HG03139 (cell line): ENCODE results near the gene HMX2.

ENCODE experiments used
- ATAC-seq: cut with Tn5 transposase; IDR thresholded peaks from one replicate; pipeline ENCODE4 v1.9.1; 2021; ENCODE audit not compliant: unreplicated experiment

HMX2 gene

DNA sequence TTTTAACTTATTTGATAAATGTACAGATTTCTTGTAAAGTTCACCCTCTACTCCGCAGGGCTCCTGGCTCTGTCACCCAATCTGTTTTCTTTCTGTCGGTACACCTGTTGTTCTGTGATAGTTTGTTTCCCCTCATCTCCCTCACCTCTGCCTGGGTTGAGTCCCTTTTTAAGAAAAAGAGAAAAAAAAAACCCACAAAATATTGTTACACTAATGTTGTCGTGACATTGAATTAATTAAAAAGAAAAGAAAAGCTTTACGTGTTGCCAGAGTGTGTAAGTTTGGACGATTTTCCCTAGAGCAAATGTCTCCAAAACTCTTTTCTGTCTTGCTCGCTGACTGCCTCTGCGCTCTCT is 8.8 kb upstream of the HMX2 start:
- no peak for ATAC-seq

DNA sequence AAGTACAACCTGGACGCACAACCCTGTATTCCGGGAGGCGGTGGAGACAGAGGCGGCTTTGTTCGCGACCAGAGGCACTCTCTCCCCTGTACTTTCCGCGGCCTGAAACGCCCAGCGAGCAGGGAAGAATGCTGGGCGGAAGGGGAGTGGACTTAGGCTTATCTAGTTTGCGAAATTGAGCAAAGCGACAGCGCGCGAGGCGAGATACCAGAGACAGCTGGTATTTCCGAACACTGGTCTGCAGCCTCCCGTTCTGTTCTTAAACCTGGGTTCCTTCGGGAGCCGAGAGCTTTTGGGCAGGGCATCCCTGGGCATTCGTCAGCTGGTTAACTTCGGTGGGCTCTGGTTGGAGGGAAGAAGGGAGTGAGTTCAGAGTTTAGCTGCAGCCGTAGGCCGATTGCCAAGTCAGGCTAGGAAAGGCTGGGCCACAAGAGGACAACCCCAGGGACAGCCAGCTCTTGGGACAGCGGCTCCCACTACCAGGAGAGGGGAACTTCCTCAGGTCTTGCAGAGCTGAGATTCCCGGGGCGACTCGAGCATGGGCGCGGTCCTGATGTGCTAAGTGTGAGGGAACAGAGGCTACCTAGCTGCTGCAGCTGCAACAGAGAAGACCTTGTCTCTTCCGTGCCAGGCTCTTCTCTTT is 8.3 kb upstream of the HMX2 start:
- ATAC-seq, result no peak

DNA sequence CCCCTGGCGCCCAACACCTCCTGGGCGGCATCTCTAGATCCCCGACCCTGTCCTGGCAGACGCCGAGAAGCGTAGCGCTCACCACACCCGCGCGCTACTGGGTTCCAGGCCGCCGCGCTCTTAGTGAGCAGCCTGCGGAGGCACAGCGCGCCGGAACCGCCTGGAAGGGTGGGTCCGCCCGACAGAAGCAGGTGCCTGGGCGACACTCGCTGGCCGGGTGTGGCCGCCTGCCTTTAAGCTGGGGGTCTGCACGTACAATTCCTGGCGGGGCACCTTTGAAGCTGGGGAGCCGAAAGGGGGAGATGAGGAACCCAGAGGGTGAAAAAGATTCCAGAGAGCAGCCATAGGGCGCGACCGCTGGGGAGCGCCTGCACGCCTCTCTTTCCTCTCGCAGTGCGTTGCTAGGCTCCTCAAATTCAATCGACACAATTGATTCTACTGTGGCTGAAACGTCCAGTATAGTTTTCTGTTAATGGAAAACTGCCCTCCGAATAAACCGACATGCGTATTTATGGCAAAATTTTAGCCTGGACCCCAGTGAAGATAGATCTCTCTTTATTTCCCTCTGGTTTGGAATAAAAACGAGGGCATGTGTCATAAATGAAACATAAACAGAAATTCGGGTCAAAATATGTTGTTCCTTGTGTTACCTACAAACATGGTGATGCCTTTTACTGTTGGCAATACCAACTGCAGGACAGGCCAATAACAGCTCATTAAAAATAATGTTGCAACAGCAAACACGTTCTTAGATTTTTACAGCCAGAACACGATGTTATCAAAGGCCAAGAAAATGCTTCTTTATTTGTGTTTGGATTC is 7.6 kb upstream of the HMX2 start:
- no peak for ATAC-seq

DNA sequence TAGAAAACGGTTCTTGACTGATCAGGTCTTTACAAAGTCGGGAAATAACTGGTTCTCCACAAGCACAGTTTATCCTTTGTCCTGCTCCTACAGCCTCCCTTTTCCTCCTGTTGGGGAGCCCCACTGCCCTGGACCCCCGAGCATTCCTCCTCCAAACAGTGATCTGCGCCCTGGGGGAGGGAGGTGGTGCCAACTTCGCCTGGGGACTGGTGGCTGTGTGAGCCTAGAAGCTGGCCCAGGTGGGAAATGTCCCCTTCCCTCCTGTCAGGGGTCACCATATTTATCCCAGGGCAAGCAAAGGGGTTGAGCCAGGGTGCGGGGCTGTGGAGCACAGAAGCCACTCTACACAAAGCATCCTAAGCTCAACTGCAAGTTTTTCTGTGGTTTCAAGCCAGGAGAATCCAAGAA is 6.9 kb upstream of the HMX2 start:
- ATAC-seq, result no peak

DNA sequence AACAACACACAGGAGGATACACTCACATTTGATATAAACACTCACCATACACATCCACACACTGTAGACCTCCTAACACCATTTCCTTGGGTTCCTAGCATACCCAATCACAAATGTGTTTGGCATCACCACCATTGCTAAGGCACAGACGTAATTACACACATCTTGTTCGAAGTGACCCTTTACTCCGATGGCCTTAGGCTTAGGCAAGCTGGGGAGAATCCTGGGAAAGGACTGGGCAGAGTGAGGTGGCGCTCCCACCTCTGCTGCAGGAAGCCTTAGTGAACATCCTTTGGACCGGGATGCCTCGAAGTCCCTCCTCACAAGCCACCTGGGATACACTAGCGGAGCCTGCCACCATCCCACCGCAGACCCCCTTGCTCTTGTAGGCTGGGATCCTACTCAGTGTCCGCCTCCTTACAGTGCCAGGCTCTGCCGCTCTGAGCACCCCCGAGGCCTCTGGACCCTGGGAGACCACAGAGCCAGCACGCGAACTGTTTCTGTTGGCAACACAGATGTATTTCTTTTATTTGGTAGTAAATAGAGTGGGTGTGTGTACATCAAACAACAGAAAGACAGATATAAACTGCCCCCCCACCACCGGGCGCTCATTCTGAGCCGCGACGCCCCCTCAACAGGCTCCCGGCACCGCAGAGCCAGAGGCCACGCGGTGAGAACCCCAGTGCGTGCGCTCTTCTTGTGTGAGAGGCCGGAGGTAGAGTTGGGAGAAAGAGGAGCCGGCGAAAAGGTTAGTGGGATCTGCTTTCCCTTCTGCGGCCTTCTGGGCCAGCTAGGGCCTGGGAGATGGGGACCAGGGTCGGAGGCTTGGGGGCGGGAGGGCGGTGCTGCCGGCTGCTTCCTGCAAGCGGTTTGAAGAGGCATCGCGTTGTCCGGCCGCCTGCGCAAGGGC is 5.9 kb upstream of the HMX2 start:
- no peak for ATAC-seq

DNA sequence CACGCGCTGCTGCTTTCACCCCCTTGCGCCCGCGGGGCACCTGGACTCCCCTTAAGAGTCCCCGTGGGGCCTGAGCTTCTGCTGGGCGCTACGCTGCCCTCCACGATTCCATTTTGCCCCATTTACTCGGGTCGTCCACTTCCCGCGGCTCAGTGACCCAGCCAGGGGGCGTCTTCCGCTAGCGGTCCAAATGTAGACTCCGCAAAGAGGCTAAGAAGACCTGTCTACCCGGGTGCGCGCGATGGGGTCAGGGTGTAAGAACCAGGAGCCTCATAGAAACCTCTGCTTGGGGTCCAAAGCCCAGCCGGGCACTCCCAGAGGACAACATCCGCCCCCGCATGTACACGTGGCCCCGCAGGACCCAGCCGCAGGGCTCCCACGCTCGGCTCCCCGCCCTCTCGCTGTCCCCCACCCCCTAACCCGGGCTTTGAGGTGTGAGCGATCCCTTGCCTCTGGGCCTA is 5.2 kb upstream of the HMX2 start:
- no peak for ATAC-seq

DNA sequence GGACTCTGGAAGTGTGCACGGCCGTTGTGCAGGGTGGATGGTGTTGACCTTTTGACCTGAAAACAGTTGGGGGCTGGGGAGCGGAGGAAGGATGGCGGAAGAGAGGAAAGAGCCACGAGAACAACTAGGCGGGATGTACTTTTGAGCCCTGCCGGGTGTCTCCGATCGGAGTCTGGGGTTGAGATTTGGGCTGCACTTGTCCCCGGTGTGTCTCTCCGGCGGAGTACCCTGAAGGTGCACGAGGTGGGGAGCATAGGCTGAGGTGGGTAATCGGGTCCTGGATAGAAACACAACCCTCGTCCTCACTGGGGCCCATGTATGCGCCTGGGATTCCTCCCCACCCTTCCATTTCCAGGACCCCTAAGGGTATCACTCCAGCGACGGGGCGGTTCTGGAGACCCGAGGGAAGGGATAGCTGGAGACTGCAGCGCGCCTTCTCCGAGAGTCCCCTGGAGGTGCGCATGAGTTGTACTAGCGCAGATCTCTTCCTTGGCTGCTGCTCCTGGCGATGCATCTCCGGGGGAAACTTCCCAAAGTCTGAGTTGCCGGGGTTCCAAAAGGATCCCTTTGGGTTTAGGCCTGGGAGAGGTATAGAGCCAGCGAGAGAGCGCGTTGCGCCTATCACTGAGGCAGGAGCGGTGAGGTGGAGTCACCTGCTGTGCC is 4.6 kb upstream of the HMX2 start:
- no peak for ATAC-seq

DNA sequence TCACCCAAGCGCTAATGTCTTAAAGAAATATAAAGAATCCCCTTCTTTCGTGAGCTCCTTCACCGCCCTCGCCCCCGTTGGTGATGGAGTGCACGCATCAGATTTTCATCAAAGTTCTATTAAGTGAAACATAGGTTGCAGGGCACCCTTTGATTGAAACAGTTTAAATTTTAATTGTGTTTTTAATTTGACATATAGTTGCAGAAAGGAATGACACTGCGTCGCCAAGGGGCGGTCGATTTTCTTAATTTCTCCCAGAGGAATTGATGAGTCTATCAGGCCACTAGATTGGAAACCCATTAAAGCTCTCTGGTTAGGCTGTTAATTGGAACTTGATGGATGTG is 4.1 kb upstream of the HMX2 start:
- ATAC-seq, result no peak

DNA sequence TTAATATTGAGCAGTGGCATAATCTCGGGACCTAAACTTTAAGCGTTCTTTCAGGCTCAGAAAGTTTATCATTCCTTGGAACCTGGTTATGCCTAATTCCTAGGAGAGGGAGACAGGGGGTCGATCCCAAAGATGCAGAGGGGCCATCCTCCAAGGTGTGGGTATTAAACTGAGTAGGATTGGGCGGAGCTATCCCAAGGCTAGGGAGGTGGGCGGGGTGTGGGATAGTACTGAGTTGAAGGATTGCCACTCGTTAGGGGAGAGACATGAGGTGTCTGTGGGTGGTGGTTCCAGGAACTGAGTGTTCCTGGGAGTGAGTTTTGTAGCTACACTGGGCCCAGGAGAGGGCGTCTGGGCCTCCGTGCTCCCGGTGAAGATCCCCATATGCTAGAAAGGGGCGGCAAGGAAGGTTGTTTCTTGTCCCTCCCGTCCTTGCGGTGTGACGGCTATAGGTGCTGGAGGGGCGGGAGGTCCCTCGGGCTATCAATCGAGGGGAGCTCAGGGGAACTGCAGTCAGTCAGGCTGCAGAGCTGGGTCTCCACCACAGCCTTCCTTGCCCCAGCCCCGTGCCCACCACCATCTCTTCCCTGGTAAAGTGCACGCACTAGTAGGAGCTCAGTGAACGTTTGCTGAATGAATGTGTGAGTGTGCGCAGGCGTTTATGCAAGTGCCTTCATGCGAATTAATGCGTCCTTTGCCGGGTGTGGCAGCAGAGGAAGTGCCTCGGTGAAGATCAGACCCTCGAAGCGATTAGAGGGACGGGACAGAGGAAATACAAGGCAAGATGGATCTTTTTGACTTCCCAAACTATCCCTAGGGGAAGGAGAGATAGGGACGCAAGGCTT is 3.0 kb upstream of the HMX2 start:
- ATAC-seq, result no peak

DNA sequence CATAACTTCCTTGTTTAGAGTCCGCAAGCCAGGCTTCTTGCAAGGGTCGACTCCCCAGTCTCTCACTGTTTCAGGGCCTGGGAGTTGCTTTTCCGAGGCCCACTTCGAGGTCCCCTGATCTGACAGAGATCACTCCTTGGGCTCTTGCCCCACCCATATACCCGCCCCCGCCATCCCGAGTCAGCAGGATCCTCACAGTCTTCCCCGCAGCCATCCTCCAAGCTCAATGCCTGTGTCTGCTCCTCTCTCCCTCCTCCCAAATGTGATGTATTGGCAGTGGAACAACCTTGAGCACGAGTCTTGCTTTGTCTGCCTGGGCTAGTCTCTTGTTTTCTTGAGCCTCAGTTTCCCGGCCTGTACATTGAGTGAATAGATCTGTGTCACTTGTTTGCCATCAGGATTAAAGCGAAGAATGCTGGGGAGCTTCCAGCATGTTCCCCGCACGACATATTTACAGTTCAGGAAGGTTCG is 2.4 kb upstream of the HMX2 start:
- ATAC-seq, result no peak

DNA sequence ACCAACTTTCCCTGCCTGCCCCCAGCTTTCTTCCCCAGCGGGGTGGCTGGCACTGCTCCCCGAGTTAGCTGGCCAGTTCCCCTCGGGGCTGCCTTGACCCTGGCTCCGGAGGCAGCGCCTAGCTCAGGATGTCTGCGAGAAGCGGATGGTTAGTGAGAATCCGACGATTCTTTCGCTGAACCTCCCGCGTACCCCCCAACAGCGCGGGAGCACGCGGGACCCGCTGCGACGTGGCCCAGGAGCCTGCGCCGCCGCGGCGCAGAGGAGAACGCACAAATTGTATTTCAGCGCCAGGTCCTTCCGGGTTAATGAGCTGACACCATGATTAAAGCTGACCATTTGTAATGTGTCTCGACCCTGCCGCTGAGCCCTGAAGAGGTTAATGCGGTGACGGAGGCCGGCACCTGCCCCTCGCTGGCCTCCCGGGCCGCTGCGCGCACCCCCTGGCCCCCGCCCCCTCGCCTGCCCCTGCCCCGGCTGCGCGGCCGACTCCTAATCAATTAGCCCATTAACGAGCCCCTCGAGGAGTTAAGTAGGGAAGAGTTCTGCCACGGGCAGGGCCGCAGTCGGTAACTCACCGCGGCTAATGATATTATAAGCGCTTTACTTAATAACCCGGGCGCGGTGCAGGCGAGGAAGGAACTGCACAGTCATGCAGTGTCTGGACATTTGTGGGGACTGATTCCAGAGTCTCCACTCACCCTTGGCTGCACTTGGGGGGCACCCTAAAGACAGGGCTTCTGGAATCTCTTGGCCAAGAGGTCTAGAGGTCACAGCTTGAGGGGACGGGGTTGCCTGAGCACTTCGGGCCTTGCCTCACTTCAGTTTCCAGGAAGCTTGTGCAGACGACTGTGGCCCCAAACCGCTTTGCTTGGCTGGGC is 1.7 kb upstream of the HMX2 start:
- ATAC-seq, result no peak

DNA sequence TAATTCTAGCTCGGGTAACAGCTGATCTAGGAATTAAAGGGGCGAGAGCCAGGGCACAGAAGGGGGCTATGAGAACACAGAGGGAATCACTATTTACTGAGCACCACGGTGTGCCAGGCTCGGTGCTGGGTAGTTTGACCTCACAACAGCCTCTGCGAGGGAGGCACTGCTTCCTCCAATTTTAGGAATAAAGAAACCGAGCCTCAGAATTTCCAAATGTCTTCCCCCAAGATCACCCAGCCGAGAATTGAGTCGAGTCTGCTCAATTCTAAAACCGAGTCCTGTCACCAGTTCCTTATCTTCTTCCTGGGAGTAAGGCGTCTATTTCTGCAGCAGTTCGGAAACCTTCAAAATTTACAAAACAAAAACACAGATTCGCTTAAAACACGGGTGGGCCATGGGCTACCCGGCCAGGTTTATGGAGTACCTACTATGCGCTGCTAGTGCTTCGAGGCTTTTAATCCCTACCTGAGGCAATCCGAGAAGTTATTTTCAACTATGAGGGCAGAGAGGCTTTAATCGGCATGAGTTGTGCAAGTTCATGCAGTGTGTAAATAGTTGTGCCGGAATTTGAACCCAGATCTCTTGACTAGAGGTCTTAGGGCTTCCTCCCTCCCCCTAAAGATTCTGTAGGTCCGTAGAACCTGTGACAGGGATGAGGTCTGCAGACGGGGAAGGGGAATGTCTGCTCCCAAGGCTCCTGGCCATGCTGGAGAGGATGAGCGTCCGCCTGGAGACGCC is 872 bp upstream of the HMX2 start:
- ATAC-seq, result no peak

DNA sequence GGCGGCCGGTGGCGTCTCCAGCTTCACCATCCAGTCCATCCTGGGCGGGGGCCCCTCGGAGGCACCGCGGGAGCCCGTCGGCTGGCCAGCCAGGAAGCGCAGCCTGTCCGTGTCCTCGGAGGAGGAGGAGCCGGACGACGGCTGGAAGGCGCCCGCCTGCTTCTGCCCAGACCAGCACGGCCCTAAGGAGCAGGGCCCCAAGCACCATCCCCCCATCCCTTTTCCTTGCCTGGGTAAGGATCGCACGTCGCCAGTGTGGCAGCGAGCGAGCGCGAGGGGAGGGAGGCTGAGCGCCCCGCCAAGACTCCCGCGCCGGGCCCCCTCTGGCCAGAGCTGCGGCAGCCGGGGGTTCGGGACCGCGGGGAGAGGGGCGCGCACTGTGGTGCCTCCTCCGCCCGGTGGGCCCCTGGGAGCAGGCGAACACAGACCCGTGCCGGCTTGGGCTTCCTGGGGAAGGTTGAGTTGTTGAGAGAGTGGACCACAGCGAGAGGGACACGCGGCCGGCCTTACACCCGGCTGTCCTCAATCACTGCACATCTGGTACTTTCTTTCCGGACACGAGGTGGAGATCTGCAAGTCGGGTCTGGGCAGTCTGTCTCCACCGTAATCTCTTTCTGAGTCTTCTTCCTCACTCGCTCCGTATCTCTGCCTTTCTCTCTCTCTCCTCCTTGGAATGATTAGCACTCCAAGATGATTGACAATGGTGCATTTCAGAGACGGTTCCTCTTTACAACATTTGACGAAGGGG is 652 bp downstream of the HMX2 start:
- no peak for ATAC-seq

DNA sequence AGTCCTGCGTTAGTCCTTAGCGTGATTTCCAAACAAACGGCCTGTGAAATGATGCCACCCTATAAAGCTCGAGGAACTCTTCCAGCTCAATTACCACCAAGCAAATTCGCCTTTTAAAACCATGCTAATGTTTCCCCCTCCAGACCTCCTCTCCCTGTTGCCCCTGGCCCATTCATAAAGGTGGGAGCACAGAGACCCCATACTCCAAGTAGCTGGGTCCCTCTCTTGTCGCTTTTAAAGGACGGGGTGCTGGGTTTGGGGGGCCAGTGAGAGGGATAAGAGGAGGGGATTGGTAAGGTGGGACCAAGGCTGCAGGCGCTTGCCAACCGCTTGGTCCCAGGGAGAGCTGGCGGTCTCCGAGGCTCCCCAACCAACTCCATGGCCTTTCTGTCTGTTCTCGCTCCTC is 1.2 kb downstream of the HMX2 start:
- no peak for ATAC-seq

DNA sequence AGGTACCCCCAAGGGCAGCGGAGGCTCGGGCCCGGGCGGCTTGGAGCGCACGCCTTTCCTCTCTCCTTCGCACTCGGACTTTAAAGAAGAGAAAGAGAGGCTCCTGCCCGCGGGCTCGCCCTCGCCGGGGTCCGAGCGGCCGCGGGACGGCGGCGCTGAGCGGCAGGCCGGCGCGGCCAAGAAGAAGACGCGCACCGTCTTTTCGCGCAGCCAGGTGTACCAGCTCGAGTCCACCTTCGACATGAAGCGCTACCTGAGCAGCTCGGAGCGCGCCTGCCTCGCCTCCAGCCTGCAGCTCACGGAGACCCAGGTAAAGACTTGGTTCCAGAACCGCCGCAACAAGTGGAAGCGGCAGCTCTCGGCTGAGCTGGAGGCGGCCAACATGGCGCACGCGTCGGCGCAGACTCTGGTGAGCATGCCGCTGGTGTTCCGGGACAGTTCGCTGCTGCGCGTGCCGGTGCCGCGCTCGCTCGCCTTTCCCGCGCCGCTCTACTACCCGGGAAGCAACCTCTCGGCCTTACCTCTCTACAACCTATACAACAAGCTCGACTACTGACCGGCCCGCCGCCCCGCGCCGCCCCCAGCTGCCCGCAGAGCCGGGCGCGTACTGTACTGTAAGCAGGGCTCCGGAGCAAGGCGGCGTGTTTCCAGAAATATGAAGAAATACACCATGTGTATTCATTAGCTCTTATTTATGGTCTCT is 1.8 kb downstream of the HMX2 start:
- ATAC-seq, result no peak

DNA sequence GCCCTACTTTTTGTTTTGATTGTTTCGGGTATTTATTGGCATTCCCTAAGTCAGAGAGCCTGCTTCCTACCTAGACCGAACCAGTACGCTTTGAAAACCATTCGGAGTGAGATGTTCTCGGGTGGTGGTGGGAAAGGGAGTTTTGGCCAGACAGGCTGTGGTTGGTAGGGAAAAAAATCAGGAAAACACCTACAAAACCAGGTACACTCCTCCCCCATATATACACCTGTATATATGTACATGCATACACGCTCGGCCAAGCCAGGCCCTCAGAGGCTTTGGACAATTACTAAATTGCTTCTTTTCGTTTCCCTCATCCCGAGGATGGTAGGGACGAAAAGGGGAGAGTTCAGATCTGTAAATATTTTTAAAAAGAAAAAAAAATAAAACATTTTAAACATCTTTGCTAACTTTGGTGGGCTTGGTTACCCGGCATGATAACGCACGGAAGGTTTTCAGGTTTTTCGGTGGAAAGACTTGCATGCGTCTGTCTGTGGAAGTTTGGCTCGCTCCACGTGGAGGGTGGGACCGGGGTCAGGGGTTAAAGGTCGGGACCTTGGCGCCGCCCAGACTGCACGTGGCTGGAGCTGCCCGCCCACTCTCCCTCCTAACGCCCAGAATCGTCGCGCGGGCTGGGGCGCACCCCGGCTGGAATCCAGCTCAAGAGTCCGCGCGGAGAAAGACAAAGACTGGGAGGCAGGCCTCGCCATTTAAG is 2.5 kb downstream of the HMX2 start:
- ATAC-seq, result no peak
